HG03469 (cell line): Measurements from ENCODE around the gene PEX14.
"Not testable (repeated sequence)": the region's sequence is repeated elsewhere in the genome, so short reads cannot be mapped to it uniquely, and the experiment has no call there.

Source experiments
- ATAC-seq: cut with Tn5 transposase; IDR thresholded peaks from one replicate; pipeline ENCODE4 v1.9.1; 2021; ENCODE audit warnings: mild to moderate bottlenecking, moderate library complexity, moderate number of reproducible peaks; ENCODE audit not compliant: unreplicated experiment

The PEX14 gene

DNA sequence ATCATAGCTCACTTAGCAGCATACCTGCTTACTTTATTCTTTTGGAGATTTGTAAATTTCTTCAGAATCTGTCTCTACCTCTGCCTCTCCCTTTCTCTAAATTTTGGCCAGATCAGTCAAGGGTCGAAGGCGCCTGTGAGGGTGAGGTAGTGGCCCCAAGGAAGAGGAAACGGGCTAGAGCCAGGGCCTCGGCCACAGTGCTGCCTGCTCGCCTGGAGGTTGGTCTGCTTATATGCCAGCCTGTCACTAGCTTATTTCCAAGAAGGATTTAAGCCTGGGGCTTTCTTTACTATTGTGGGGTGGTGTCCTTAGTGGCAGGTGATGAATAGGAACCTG lies 19.6 kb downstream of the PEX14 start:
- no peak for ATAC-seq

DNA sequence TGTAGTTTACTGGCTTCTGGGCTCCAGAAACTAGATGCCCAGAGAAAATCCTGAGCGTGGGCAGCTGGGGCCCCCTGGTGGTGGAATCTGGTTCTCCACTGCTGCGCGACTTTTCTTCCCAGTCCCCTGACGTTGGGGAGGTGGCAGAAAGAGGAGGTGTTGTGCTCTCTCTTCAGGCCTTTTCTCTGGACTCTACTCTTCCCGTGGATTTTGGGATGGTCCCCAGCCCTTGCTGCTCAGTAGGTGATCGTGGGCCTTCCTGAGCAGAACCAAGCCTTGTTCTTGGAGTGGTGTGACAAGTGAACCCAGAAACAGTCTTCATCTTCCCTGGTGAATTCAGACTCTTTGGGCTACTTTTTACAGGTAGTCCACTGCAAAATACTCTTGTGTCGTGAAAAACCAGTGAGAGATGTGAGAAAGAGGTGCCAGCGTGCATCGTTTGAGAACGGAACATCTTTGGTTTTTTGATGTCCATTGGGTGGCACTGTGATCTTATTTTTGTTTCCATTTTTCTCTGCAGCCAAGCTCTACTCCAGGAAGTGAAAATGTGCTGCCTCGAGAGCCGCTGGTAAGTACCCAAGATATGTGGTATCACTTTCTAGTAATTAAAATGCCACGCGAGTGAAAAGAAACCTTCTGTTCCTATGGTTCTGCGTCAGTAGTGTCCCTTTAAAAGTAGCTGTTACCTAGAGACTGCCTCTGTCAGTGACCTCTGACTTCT lies 20.2 kb downstream of the PEX14 start:
- ATAC-seq = no peak

DNA sequence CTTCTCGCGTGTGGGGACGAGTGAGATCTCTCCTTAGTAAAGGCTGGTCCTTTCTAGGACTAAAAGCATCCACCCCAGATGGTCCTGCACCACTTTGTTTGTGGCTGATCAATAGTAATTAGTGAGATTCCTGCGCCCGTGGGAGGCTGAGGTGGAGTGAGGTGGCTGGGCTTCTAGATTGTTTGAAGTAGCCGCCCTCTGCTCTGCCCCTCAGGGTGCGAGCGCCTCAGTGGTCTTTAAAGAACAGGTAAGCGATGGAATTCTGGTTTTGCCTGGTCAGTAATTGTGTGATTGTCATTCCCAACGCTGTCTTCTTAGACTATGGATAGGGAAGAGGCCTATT lies 20.7 kb downstream of the PEX14 start:
- no peak for ATAC-seq

DNA sequence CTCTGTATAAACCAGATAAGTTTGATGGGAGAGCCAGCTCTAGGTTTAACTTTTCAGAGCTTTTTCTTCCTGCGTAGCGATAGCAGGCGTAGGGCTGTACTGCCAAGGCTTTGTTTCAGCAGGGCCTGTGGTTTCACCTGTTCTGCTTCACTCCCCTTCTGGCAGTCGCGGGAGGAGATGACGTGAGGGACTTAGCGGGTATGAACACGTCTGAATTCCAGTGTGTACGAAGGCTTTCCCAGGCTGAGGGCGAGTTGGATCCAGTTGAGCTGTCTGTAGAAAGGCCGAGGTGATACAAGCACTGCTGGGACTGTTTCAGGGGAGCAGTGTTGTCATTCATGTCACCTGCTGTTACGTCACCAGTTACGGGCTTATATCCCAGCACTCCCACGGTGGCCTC lies 21.2 kb downstream of the PEX14 start:
- ATAC-seq = no peak

DNA sequence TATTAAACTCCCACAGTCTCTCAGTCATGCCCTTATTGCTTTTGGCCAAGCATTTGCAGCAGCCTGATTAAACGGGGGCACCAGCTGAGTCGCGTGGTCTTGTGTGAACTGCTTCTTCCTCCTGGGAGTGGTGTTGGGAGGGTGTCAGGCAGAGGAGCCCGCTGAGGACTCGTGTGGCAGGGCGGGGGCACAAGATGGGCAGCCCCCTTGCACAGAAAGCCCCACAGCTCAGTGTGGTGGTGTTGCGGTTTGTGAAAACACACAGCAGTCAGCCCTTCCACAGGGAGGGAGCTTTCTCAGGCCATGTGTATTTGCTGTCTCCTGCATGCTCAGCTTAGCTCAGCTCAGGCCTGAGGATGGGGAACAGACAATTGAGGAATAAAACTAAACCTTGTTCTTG lies 22.4 kb downstream of the PEX14 start:
- no peak for ATAC-seq

DNA sequence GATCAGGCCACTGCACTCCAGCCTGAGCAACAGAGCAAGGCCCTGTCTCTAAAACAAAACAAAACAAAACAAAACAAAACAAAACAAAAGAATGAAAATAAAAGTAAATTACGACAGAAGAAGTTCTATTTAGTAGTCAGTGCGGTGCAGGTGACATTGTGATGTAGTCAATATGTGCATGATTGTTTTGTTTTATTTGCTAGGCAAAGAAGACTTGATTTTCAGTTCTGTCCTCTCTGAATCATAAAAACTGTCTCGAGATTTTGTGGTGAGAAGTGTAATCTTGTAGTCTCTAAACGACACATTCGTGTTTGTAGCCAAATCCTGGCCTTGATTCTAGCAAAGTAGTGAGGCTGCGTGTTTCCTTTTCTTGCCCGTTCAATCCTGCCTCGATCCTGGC lies 23.5 kb downstream of the PEX14 start:
- no peak for ATAC-seq

DNA sequence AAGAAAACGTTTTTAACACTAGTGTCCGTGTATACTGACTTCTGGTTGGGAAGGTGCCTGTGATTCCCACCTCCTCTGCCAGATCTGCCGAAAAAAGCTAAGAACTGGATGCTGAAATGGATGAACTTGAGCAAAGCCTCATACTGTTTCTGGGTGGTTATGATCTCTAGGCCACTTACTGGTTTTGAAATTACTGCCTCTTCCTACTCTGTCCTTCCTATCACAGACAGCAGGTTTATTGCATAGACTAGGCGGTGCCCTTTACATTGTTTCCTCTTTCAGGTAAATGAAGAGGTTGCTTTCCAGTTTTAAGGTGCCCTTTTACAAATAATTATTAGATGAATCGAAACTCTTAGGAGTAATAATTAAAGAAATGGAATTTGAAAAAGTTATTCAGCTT lies 27.5 kb downstream of the PEX14 start:
- no peak for ATAC-seq

DNA sequence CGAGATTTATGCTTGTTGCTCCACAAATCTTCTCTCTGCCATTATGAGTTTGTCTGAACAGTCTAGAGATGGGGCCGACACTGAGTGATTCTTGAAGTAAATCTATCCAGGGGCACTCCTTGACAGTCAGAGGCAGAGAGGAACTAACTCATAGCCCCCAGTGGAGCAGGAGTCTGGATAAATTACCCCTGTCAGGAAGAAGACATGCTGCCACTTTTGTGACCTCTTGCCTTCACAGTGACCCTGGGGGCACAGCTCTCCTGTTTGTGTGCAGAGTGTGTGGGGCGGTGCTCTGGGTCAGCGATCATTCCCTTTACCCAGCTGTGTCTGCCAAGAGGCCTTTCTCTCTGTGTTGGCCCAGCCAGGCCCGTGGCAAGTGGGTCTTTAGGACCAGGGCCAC lies 29.5 kb downstream of the PEX14 start:
- no peak for ATAC-seq

DNA sequence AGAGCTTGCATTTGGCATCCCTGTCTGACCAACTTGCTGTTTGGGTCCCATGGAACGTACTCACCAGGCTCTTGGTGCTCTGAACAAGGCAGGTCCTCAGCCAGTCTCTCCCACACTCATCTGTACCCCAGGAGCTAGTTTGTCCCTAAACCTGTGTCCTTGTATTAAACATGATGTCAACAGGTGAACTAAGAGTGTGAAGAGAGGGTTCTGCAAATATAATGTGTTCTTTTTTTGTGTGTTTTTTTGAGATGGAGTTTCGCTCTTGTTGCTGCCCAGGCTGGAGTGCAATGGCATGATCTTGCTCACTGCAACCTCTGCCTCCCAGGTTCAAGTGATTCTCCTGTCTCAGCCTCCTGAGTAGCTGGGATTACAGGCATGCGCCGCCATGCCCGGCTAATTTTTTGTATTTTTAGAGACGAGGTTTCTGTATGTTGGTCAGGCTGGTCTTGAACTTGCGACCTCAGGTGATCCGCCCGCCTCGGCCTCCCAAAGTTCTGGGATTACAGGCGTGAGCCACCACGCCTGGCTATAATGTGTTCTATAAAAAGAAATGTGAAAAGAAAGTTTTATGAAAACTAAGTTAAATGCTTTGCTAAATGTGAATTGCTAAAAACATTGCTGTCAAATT lies 31.4 kb downstream of the PEX14 start:
- ATAC-seq = not testable (repeated sequence)

DNA sequence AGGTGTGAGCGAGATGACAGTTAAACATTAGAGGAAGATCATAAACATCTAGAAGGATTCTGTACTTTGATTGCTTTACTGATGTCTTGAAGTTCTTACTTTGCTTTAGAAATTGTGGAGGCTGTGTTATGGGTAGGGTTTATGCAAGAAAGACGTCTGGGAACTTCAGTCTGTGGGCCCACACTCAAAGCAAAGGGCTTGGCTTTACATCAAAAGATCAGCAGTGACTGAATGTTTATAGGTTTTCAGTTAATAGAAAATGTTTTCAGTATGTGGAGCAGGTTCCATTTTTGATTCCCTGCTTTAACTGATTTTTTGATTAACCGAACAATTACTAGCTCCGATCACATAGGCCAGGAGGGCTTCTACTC lies 31.9 kb downstream of the PEX14 start:
- no peak for ATAC-seq

DNA sequence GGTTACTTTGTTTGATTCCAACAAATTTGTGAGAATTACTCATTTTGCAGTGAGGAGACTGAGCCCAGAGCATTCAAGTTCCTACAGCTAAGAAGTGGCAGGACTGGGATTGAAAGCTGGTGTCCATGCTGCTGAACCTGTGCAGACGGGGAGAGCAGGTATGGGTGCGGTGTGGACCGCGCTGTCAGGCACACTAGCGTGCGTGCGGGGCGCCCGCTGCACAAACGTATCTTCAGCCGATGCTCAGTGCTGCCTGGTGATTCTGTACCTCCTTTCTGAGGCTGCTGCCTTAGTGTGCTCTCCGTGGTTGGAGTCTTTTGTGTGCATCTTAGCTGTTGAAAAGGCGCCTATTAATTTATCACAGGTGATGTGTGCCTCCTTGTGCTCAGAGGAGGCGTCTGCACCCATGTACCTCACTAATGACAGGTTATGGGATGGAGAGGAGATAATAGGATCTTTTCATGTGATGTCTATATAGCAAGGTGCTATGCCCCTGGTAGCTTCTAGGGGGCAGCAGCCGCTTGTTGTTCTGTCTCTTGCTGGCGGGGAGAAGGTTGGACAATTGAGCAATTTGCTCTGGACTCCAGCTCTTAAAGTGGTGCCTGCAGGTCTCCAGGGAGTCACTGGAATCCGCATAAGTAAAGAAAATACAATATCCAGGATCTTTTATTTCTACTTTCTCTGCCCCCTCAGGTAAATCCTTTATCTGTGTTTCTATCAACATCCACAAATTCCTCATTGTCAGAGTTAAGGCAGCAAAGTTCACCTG lies 32.5 kb downstream of the PEX14 start:
- no peak for ATAC-seq

DNA sequence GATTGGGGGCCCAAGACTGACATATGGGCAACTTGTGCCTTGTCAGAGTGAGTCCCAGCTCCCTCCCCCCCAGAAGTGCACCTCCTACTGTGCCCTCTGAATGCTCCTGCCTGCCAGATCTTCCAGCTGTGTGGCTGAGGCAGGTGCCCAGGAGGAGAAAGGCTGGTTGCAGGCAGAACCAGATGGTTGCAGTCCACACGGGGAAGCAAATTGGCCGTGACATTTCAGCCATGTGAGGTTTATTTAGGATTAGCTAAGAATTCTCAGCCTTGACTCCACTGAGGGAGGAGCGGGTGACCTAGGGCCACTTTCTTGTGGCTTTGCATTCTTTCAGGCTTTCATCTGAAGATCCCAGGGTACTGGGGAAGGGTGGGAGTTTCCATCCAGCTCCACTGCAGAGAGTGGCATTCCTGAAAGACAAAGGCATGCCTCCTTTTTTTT lies 33.8 kb downstream of the PEX14 start:
- ATAC-seq = no peak

DNA sequence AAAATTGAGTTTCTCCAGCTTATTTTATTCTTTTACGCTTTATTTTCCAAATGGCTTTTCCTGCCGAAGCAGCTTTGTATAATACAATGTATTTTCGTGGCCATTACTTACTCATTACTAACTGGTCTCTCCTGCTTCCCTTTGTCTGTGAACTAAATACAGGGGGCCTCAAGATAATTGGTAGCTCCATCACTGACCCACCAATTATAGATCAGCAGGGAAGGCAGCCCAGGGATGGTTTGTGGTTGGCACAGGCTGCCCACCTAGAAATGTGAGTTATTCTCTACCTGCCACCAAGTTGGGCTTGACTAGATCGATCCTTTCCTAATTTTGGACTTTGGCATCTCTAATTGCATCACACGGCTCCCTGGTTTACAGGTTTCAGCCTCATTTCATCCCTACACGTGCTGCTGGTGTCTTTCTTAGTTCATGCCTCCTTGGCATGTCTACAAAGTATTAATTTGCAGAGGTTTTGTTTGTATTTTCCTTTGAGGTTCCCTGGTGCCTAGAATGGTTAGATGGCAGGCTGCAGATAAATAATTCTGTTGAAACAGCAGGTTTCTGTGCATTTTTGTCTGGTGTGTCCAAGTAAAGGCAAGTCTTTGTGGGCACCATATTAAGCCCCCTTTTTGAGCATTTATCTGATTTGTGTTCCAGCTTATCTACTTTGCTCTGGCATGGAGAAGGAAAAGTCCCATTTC lies 35.2 kb downstream of the PEX14 start:
- ATAC-seq = no peak

DNA sequence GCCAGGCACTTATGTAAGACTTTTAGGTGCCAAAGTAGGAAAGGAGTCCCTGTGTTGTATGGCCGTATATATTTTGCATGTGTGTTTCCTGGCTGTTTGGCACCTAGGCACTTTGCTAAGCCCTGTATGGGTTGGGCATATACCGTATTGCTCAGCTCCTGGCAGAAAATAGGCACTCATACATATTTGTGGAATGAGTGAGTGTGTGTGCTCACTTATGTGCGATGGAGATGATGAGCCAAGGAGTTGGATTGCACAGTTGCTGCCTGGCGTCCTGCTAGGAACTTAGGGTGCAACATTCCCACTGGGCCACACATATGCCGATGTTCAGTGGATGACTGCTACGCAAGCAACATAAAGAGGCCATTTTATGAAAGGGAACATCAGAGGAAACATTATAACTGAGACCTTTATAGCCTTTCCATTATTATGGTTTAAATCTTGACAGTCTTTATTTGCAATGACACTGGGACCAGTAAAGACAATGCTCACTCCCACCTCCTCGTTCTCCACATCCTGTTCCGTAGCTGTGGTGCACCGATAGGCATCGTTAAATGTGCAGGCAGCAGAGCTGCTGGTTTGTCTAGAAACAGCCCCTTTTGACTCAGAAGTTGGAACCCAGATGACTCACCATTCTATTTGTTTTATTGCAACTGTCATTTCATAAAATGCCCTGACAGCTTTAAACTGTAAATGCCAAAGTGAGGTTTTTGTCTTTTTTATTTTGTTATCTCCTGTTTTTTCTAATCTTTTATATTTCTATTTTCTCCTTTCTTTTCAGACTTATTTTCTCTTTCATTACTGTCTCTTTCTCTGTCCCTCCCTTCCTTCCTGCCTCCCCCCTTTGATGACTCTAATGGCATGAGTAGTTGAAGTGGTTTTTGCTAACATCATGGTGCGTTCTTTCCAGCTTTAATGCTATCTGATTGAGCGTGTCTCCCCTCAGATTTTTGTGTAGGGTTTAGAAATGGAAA lies 36.1 kb downstream of the PEX14 start:
- no peak for ATAC-seq

DNA sequence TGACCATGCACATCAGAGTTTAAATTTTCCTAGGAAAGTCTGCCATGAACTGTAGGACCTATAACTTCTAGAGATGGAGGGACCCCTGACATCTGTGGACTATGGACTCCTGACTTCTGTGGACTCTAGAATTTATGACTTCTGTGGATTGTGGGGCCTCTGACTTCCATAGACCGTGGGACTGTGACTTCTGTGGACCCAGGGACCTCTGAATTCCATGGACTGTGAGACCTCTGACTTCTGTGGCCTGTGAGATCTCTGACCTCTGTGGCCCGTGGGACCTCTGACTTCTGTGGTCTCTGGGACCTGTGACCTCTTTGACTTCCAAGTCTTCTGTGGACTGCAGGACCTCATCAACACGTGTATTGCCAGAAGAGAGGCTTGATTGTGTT lies 36.7 kb downstream of the PEX14 start:
- no peak for ATAC-seq

DNA sequence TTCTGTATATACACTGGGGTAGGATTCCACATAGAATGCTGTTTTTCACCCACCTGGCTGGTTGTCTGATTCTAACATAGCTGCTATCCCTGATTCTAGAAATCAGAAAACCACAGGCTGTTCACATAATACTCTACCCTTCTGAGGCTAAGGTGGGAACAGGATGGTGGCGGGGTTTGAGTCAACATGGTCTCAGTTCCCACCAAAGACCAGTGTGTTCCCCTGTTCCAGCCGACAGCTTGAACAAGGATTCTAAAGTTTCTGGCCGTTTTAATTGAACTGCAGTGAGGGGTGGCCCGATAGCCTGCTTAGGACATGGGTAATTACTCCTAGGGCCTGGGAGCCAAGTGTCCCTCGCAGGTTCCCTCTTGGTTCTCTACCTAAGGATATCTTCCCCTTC lies 38.4 kb downstream of the PEX14 start:
- ATAC-seq = no peak

DNA sequence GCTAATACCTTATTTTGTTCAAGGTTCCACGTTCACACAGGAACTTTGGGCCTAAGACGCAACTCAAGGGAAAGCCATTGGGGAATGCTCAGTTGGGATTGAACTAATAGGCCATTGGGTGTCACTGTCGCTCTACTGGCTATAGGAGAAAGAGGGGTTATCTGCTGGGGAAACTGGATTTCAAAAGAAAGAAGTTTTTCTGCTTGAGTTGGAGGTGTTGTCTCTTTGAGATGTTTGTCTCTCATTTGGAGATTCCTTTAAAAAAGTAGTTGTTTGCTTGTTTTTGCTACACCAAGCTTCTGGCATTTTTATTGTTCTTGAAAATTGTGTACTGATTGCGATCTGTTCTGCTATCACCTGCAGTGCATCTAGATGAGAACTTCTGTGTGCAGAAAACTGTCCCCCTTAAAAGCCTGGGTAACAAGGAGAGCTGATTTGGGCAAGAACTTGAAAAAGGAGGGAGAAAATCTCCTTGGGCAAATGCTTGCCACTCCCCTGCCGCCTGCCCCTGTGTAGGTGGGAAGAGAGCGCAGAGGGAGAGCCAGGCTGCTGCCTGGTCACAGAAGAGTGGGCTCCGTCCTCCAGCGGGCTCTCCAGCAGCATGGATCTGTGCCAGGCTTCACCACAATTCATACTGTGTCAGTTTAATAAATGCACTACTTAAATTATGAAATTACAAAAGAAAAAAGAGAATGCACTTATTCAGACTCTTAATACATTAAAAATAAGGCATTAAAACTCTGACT lies 39.9 kb downstream of the PEX14 start:
- ATAC-seq = no peak

DNA sequence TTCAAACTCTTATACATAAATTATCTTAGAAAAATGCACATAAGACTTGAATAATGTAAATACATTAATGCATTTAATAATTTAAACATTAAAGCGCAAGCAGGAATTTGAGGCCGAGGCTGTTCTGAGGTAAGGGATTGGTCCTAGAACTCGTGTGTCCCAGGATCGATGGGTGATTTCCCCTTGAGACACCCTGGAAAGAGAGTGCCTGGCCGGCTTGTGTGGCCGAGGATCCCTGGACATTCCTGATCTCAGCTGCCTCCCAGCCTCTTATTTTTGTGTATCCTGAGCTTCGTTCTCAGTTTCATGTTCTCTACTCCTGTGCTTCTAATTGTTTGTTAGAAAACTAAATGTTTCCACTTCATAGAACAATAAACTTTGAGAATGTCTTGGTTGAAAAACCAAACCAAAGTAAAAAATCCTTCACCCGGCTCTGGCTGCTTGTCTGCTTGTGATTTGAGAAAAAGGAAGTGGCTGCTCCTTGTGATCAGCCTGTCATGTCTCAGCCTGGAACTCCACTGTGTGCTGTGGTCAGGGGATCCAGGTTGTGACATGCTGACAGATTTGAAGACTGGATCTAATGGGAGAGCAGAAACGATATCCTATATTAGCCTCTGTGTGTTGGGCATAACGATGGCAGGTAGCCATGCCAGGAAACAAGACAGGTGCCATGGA lies 40.7 kb downstream of the PEX14 start:
- no peak for ATAC-seq

DNA sequence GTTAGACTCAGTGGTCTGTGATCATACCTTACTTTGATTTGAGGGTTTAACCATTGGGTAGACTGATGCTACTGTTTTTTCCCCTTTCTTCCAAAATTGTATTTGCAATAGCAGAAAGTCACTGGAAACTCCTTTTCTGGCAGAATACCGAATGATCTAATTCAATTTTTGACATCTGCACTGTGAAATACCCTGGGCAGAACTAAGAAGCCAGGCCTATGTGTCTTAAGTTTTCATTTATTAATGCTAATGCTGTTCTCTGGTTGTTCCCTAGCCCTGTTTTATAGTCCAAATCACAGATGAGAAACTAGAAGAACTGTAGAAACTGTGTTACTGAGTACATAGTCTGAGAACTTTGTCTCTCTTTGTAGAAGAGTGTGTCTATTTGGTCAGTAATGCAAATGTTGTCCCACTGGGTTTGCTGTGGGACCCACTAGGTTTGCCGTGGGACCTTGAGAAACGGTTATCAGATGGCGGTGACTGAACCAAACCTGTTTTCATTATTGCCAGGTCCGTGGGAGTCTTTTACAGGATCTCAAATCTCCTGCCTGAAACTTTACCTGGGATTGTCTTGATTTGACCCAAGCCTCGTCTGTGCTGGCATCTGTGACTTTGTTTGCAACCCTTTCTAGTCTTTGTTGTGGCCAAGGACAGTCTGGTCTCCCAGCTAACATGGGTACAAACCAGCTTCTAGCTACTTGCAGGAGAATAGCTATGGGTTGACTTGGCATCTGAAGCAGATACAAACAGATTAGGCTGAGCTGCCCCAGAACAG lies 41.4 kb downstream of the PEX14 start:
- ATAC-seq = no peak
